GM21576 (cell line): ENCODE results near the gene ACTRT2.

Source experiments
- ATAC-seq: cut with Tn5 transposase; IDR thresholded peaks from one replicate; pipeline ENCODE4 v1.9.1; 2021; ENCODE audit warnings: mild to moderate bottlenecking, moderate library complexity; ENCODE audit not compliant: unreplicated experiment

The ACTRT2 gene

GRCh38 chr1:3029991-3030662 lies 8.9 kb downstream of the ACTRT2 start:
- no peak for ATAC-seq

GRCh38 chr1:3030663-3031381 lies 9.6 kb downstream of the ACTRT2 start:
- ATAC-seq = no peak

GRCh38 chr1:3031401-3032221 lies 10.3 kb downstream of the ACTRT2 start:
- no peak for ATAC-seq

- ATAC-seq = no peak
Observed at GRCh38 chr1:3032371-3033039, 11.2 kb downstream of the ACTRT2 start.

- ATAC-seq = no peak
Observed at GRCh38 chr1:3033040-3033789, 11.9 kb downstream of the ACTRT2 start.

- no peak for ATAC-seq
Observed at GRCh38 chr1:3033790-3034090, 12.5 kb downstream of the ACTRT2 start.

GRCh38 chr1:3034162-3034561 lies 12.9 kb downstream of the ACTRT2 start:
- no peak for ATAC-seq

- ATAC-seq = no peak
Observed at GRCh38 chr1:3034728-3035562, 13.7 kb downstream of the ACTRT2 start.

- no peak for ATAC-seq
Observed at GRCh38 chr1:3035563-3036446, 14.5 kb downstream of the ACTRT2 start.

- ATAC-seq = no peak
Observed at GRCh38 chr1:3036447-3037280, 15.4 kb downstream of the ACTRT2 start.

GRCh38 chr1:3037281-3038040 lies 16.2 kb downstream of the ACTRT2 start:
- ATAC-seq = no peak

GRCh38 chr1:3038113-3038551 lies 16.9 kb downstream of the ACTRT2 start:
- ATAC-seq = no peak

GRCh38 chr1:3038571-3039181 lies 17.4 kb downstream of the ACTRT2 start:
- ATAC-seq = no peak

GRCh38 chr1:3040004-3040403 lies 18.7 kb downstream of the ACTRT2 start:
- no peak for ATAC-seq

GRCh38 chr1:3042481-3042880 lies 21.2 kb downstream of the ACTRT2 start:
- no peak for ATAC-seq

GRCh38 chr1:3049164-3049563 lies 27.9 kb downstream of the ACTRT2 start:
- ATAC-seq = no peak

GRCh38 chr1:3049905-3050304 lies 28.6 kb downstream of the ACTRT2 start:
- no peak for ATAC-seq
